Measurements from ENCODE around the gene WDR18. TPM values are rescaled to one million over a fixed set of nuclear protein-coding genes. Genes with fewer than 3 reads are reported as not detected.

The WDR18 gene
- polyA plus RNA-seq, 1 of the 3 experiments (the other 2 are of a cell fraction): 47.9 TPM

GRCh38 chr19:971795-972194 is 12.3 kb upstream of the WDR18 start:
- CTCF ChIA-PET: interaction anchor here (1.6 to 3.8 kb wide), 2 partner anchors 10 to 49 kb away, joined by 5 to 30 read pairs; partner anchors contain the start of gene WDR18
- H3K9me3 ChIP-seq: no peaks in the 10 kb centered on the region
- no peak overlapping the region for H2AFZ ChIP-seq (ENCODE audit: low read depth)
- no peak overlapping the region for H3K27ac ChIP-seq (ENCODE audit: low read depth in 2 of 2, low read length in 1 of 2)
- peaks cover 5% of the 10 kb centered on the region for H3F3A ChIP-seq (replicated peaks; ENCODE audit: insufficient read depth)
- no peaks in the 10 kb centered on the region for H3K79me2 ChIP-seq (ENCODE audit: insufficient read depth)
- no peak overlapping the region for H3K4me3 ChIP-seq (ENCODE audit: low read depth in 2 of 2, low read length in 1 of 2)
- no peaks in the 10 kb centered on the region for H3K27me3 ChIP-seq (ENCODE audit: insufficient read depth)
- H3K4me1 ChIP-seq (ENCODE audit: control insufficient read depth in 1 of 2, insufficient read depth in 2 of 2, low read depth in 1 of 2, low read length in 1 of 2): no peaks in the 10 kb centered on the region
- POLR2A ChIA-PET: no interaction called here
- no peak overlapping the region for H3K4me2 ChIP-seq
- no peak for TF ChIP-seq MAX (IDR thresholded peaks at IDR 0.05; ENCODE audit: low read depth)
- TF ChIP-seq YY1 (IDR thresholded peaks at IDR 0.05; ENCODE audit: low read depth): no peak
- TF ChIP-seq NRF1 (IDR thresholded peaks at IDR 0.05; ENCODE audit: low read depth, low read length): no peak
- no peak for TF ChIP-seq FOXJ3 (CRISPR knock-in tag; IDR thresholded peaks at IDR 0.05)
- no peak for TF ChIP-seq GATA2 (CRISPR knock-in tag; IDR thresholded peaks at IDR 0.05)
- TF ChIP-seq CHD2 (IDR thresholded peaks at IDR 0.05; ENCODE audit: low read length, partially characterized antibody): no peak
- no peak for TF ChIP-seq MEF2A (IDR thresholded peaks at IDR 0.05; ENCODE audit: borderline replicate concordance, low read depth)
- no peak for TF ChIP-seq EP300 (IDR thresholded peaks at IDR 0.05; ENCODE audit: borderline replicate concordance in 1 of 2, low read depth in 1 of 2, low read length in 1 of 2)
- 93% methylated on average over 9 of the region's 24 CpGs for WGBS (ENCODE audit: low lambda C conversion rate)
- H3K9ac ChIP-seq: no peak overlapping the region
- H4K20me1 ChIP-seq (ENCODE audit: insufficient read depth): no peaks in the 10 kb centered on the region
- H3K36me3 ChIP-seq (replicated peaks in 1 of 2; ENCODE audit: control insufficient read depth in 1 of 2, insufficient read depth in 2 of 2, low read length in 1 of 2): peaks cover 14 to 31% of the 10 kb centered on the region in 2 experiments
- H3K9me2 ChIP-seq: no peaks in the 10 kb centered on the region
- no peak for DNase-seq

- DNase-seq: no peak
- Histone ChIP-seq H3K4me1 (ENCODE audit: control insufficient read depth in 1 of 2, insufficient read depth in 2 of 2, low read depth in 1 of 2, low read length in 1 of 2) (no peaks in the 10 kb centered on the region), H3K27me3 (ENCODE audit: insufficient read depth) (no peaks in the 10 kb centered on the region), H3K4me3 (ENCODE audit: low read depth in 2 of 2, low read length in 1 of 2) (no peak overlapping the region), H4K20me1 (ENCODE audit: insufficient read depth) (no peaks in the 10 kb centered on the region), H3K79me2 (ENCODE audit: insufficient read depth) (no peaks in the 10 kb centered on the region), H3K9me3 (no peaks in the 10 kb centered on the region), H3K36me3 (replicated peaks in 1 of 2; ENCODE audit: control insufficient read depth in 1 of 2, insufficient read depth in 2 of 2, low read length in 1 of 2) (peaks cover 14 to 30% of the 10 kb centered on the region in 2 experiments), H2AFZ (ENCODE audit: low read depth) (no peak overlapping the region), H3K4me2 (no peak overlapping the region), H3K9ac (no peak overlapping the region), H3K27ac (ENCODE audit: low read depth in 2 of 2, low read length in 1 of 2) (no peak overlapping the region), H3K9me2 (no peaks in the 10 kb centered on the region), H3F3A (replicated peaks; ENCODE audit: insufficient read depth) (peaks cover 3% of the 10 kb centered on the region)
- ChIA-PET CTCF (interaction anchor here (3.8 kb wide), 1 partner anchor 10 kb away, joined by 30 read pairs; the partner anchor contains the start of gene WDR18), POLR2A (no interaction called here)
- TF ChIP-seq CHD2 (IDR thresholded peaks at IDR 0.05; ENCODE audit: low read length, partially characterized antibody): no peak
- no peak for TF ChIP-seq JUND (IDR thresholded peaks at IDR 0.05)
- TF ChIP-seq RXRA (IDR thresholded peaks at IDR 0.05; ENCODE audit: borderline replicate concordance, low read depth): no peak
- no peak for TF ChIP-seq PBX3 (IDR thresholded peaks at IDR 0.05)
- TF ChIP-seq RCOR1 (IDR thresholded peaks at IDR 0.05; ENCODE audit: low read length): no peak
- TF ChIP-seq TEAD4 (IDR thresholded peaks at IDR 0.05; ENCODE audit: borderline replicate concordance, insufficient read depth): no peak
- no peak for TF ChIP-seq TCF12 (IDR thresholded peaks at IDR 0.05)
- TF ChIP-seq MEF2A (IDR thresholded peaks at IDR 0.05; ENCODE audit: borderline replicate concordance, low read depth): no peak
- TF ChIP-seq NRF1 (IDR thresholded peaks at IDR 0.05; ENCODE audit: low read depth, low read length): no peak
- TF ChIP-seq CTCF (IDR thresholded peaks at IDR 0.05): no peak
- TF ChIP-seq NFIC (IDR thresholded peaks at IDR 0.05; ENCODE audit: borderline replicate concordance): no peak
- TF ChIP-seq POLR2AphosphoS5 (IDR thresholded peaks at IDR 0.05; ENCODE audit: low read depth, low read length): no peak
- TF ChIP-seq MXI1 (IDR thresholded peaks at IDR 0.05; ENCODE audit: low read depth, low read length): no peak
- TF ChIP-seq EP300 (IDR thresholded peaks at IDR 0.05; ENCODE audit: borderline replicate concordance in 1 of 2, low read depth in 1 of 2, low read length in 1 of 2): no peak
- TF ChIP-seq MAX (IDR thresholded peaks at IDR 0.05; ENCODE audit: low read depth): no peak
- TF ChIP-seq FOSL2 (IDR thresholded peaks at IDR 0.05; ENCODE audit: borderline replicate concordance, low read depth): no peak
- no peak for TF ChIP-seq USF1 (IDR thresholded peaks at IDR 0.05; ENCODE audit: borderline replicate concordance, low read depth)
- TF ChIP-seq ZBTB33 (IDR thresholded peaks at IDR 0.05; ENCODE audit: borderline replicate concordance, low read depth): no peak
- WGBS (ENCODE audit: low lambda C conversion rate): 96% methylated on average over 6 of the region's 6 CpGs
Measured at GRCh38 chr19:972281-972680, 11.9 kb upstream of the WDR18 start.

Data from SK-N-SH (cell line).